ENCODE data around the gene ERGIC2. TPM values are rescaled to one million over a fixed set of nuclear protein-coding genes. Genes with fewer than 3 reads are reported as not detected.

ERGIC2 gene
- total and polyA plus RNA-seq, 2 donors (not counting 1 experiment from before 2014, with no cell fraction given) = 4.4 to 37.2 TPM

- no peak for ATAC-seq (ENCODE audit: low read depth)
- Mint-ChIP-seq H3K4me3 (no peak overlapping the region), H3K4me1 (peaks cover 6% of the 10 kb centered on the region), H3K9me3 (ENCODE audit: insufficient read depth) (peaks cover 2% of the 10 kb centered on the region), H3K27me3 (no peaks in the 10 kb centered on the region), H3K27ac (no peak overlapping the region)
- Histone ChIP-seq H3K36me3 (replicated peaks in 1 of 2; ENCODE audit: control extremely low read depth in 1 of 2, control insufficient read depth in 1 of 2, extremely low read depth in 1 of 2, insufficient read depth in 2 of 2, low read length in 1 of 2) (no peaks in the 10 kb centered on the region), H3K27ac (ENCODE audit: low read length in 2 of 2) (no peak overlapping the region), H3K9ac (ENCODE audit: low read length) (no peak overlapping the region), H3K4me1 (ENCODE audit: control insufficient read depth in 2 of 2, insufficient read depth in 2 of 2, low read length in 2 of 2) (no peaks in the 10 kb centered on the region), H3K4me2 (replicated peaks; ENCODE audit: low read depth, low read length, poor library complexity, severe bottlenecking) (no peak overlapping the region), H3K79me2 (ENCODE audit: control insufficient read depth, insufficient read depth, low read length) (no peaks in the 10 kb centered on the region), H2AFZ (ENCODE audit: insufficient read depth, low read depth, low read length, poor library complexity, severe bottlenecking) (no peak overlapping the region), H3K9me3 (ENCODE audit: control extremely low read depth in 1 of 3, control insufficient read depth in 2 of 3, insufficient read depth in 1 of 3, low read length in 2 of 3) (peaks cover 0 to 3% (median 0%) of the 10 kb centered on the region in 3 donors), H4K20me1 (ENCODE audit: control insufficient read depth, insufficient read depth, low read length, poor library complexity, severe bottlenecking) (no peaks in the 10 kb centered on the region), H3K4me3 (ENCODE audit: control extremely low read depth in 1 of 5, extremely low read depth in 1 of 5, insufficient read depth in 1 of 5, low read depth in 2 of 5, low read length in 4 of 5) (no peak overlapping the region), H3K27me3 (replicated peaks in 1 of 4; ENCODE audit: control extremely low read depth in 1 of 4, control insufficient read depth in 3 of 4, insufficient read depth in 4 of 4, low read length in 3 of 4) (no peaks in the 10 kb centered on the region)
- WGBS (ENCODE audit: insufficient coverage) = no CpG with 5 or more reads among the region's 2 CpGs
- DNase-seq = no peak
- TF ChIP-seq EZH2 (IDR thresholded peaks at IDR 0.05; ENCODE audit: borderline replicate concordance, insufficient read depth, low read depth, low read length, poor library complexity, severe bottlenecking) = no peak
- TF ChIP-seq CTCF (IDR thresholded peaks at IDR 0.05) = no peak
- POLR2A ChIA-PET = no interaction called here
- CTCF ChIA-PET = interaction anchor here (0.6 kb wide), 1 partner anchor 172 kb away, joined by 3 read pairs; no protein-coding TSS in a partner anchor
- intact Hi-C loops (cut with micrococcal nuclease) = no loop called here
Observed at GRCh38 chr12:29320295-29321085, 60.5 kb downstream of the ERGIC2 start.
